GM21825 (cell line): ENCODE measurements around the gene COL19A1.

Source experiments
- ATAC-seq: cut with Tn5 transposase; IDR thresholded peaks from one replicate; pipeline ENCODE4 v1.9.1; 2021; ENCODE audit warnings: mild to moderate bottlenecking, moderate library complexity; ENCODE audit not compliant: unreplicated experiment

The COL19A1 gene

GRCh38 chr6:70210462-70210861 lies 344.1 kb downstream of the COL19A1 start:
- ATAC-seq: no peak

DNA sequence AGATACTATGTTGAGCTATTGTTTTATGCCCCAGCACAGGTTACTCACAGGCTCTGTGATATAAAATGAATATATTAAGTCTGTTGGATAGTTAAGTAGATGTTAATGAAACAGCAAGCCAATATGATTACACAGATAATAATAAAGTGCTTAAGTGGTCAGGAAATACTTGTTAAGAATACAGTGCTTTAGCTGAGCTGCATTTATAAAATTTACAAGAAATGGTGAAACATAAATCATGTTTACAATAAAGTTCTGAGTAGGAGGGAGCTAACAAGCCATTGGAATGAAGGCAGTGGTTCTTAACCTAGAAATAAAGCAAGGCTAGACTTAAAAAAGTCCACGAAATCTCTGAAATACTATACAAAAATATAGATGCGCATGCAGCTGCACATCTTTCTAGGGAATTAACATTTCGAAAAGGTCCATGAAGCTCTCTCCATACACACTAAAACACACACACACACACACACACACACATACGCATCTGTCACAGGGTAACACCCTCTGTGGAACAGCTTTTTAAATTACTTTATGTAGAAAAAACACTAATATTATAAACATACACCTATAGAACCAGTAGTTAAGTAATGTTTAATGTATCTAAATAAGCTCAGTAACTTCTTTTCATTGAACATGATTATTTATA lies 349.2 kb downstream of the COL19A1 start:
- ATAC-seq: no peak

- ATAC-seq: no peak
These were observed 350.4 kb downstream of the COL19A1 start for GRCh38 chr6:70216767-70217166.

GRCh38 chr6:70219943-70220613 lies 353.7 kb downstream of the COL19A1 start:
- ATAC-seq: no peak

DNA sequence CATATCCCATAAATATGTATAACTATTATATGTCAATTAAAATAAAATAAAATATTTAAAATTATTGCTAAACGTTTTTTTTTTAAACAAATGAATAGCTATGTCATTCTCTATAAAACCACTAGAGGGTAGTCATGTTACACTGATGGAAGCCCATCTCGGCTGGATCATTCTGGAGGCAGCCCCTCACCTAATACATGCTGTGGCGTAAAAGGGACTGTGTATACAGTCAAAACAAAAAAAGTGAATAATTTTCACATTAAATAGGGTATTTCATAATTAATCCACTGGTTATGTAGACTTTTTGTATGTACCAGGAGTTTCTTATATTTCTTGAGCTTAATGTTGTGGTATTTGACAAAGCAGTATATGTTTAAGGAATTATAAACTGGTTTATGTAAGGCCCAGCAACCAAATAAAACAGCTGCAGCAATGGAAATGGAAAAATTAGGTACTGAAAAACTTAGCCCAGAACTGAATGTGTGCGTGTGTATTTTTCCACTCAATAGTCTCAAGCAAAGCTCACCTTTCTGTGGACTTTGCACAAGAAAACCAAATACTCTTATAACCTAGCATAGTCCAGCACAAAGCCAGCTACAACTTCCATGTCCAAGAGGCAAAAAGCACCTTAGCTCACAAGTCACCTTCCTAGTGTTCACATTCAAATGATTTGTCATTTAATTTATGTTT lies 354.8 kb downstream of the COL19A1 start:
- no peak for ATAC-seq

DNA sequence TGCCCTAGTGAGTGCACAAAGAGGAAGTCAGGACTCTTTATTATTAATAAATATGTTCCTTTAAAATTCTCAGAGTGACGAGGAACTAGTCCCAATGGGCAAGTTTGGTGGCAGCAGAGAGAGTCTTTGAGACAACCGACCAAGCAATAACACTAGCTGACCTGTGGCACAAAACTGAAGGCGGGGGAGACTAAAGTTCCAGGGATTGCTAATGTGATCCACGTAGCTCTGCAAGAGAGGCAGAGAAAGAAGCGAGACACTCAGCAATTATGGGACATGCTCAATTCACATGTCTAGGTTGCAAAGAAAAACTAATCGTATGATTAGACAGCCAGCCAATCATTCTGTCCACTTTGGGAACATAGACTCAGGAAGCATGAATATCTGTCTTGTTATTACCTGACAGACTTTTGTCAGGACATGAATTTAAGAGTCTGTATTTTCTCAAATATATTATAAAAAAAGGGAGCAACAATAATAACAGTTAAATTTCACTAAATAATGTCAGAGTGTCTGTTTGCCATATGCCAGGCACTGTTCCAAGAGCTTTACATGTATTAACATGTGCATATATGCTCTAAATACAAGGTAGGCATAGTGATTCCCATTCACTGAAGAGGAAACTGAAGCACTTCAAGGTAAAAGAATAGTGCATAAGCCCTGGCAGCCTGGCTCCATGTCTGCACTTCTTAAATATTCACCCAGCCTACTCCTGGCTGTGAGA lies 355.5 kb downstream of the COL19A1 start:
- ATAC-seq: no peak

- ATAC-seq: no peak
These were observed 356.0 kb downstream of the COL19A1 start for GRCh38 chr6:70222439-70222749.

GRCh38 chr6:70225055-70225454 lies 358.7 kb downstream of the COL19A1 start:
- ATAC-seq: no peak

GRCh38 chr6:70231311-70231710 lies 365.0 kb downstream of the COL19A1 start:
- no peak for ATAC-seq

DNA sequence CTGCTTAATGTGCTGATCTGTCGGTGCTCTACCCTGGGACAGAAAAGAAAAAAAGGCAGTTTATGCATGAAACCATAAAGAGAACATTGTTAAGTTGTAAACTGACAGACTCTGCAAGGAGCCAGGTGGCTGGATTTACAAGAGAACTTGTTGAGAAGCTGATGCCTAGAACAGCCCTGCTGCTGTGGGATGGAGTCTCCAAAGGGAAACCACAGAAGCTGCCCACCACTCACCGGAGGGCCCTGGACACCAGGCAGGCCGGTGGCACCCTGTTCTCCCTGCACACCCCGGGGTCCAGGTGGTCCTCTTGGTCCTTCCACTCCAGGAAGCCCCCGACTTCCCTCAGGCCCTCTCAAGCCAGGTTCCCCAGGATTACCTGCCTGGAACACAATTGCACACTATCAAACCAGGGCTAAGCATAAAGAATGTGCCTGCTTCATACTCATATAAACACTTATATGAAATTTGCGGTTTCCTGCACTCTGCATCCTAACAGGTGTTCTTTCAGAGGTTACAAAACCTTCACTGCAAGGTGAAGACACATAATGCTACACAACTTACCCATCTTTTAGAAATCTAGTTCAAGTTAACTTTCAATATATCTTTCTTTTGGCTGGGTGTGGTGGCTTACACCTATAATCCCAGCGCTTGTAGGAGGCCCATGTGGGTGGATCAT lies 368.3 kb downstream of the COL19A1 start:
- no peak for ATAC-seq

GRCh38 chr6:70236343-70236742 lies 370.0 kb downstream of the COL19A1 start:
- no peak for ATAC-seq

GRCh38 chr6:70241031-70241430 lies 374.7 kb downstream of the COL19A1 start:
- ATAC-seq: no peak

GRCh38 chr6:70241991-70242420 lies 375.6 kb downstream of the COL19A1 start:
- no peak for ATAC-seq

DNA sequence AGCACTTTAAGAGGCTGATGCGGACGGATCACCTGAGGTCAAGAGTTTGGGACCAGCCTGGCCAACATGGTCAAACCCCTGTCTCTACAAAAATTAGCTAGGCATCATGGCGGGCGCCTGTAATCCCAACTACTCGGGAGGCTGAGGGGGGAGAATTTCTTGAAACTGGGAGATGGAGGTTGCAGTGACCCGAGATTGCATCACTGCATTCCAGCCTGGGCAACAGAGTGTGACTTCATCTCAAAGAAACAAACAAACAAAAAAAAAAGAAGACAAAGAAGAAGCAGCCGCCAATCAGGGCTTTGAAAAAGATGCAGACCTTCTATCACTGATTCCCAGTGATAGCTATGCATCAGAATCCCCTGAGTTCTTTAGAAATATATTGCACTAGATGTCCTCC lies 379.8 kb downstream of the COL19A1 start:
- no peak for ATAC-seq

DNA sequence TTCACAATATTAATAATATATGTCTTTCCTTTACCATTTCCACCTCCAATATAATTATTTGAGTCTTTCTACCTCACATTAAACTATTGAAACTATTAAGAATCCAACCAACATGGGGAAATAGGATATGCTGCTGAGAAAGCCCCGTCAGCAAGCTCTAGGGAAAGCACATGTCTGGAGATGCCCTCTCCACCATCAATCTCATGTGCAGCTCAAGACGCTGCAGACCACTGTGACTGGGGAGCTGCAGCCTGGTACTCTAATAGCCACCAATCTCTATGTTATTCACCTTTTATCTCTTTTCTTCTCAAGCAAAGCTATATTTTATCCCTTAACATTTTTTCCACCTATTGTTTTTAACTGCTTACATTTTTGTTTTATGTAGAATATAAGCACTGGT lies 386.2 kb downstream of the COL19A1 start:
- no peak for ATAC-seq

GRCh38 chr6:70253923-70254322 lies 387.6 kb downstream of the COL19A1 start:
- no peak for ATAC-seq

DNA sequence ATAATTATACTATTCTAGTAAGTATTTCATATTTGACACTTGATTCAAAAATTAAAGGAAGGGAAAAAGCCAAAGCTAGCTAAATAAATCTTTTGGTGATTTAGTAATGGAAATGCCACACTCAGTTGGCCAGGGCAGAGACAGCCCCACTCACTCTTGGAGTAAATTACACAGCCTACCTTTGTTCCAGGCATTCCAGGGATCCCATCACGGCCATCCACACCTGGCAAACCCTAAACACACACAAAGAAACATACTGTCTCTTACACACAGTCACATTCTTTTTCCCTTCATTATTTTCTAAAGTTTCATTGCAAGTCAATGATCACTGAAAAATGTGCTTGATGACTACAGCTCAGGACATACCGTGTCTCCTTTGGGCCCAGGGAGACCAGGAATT lies 388.4 kb downstream of the COL19A1 start:
- no peak for ATAC-seq

GRCh38 chr6:70257768-70258273 lies 391.5 kb downstream of the COL19A1 start:
- ATAC-seq: no peak

- ATAC-seq: no peak
These were observed 392.1 kb downstream of the COL19A1 start for GRCh38 chr6:70258483-70258882.
